Measurements from ENCODE around the gene DENND11. TPM values are rescaled to one million over a fixed set of nuclear protein-coding genes. Genes with fewer than 3 reads are reported as not detected.

DENND11 gene
- total and polyA plus RNA-seq, 2 donors (not counting 1 experiment from before 2014, with no cell fraction given) = 26.4 to 79.5 TPM

- 97% methylated on average over 6 of the region's 7 CpGs for WGBS (ENCODE audit: insufficient coverage)
These were observed 30.1 kb downstream of the DENND11 start for GRCh38 chr7:141671705-141672496.

More at GRCh38 chr7:141671705-141672496, 30.1 kb downstream of the DENND11 start:
- Histone ChIP-seq H3K4me3 (ENCODE audit: control extremely low read depth in 1 of 5, extremely low read depth in 1 of 5, insufficient read depth in 1 of 5, low read depth in 2 of 5, low read length in 4 of 5) (no peak overlapping the region), H3K27ac (ENCODE audit: low read length in 2 of 2) (no peak overlapping the region), H3K4me2 (replicated peaks; ENCODE audit: low read depth, low read length, poor library complexity, severe bottlenecking) (no peak overlapping the region), H2AFZ (ENCODE audit: insufficient read depth, low read depth, low read length, poor library complexity, severe bottlenecking) (no peak overlapping the region), H3K9me3 (ENCODE audit: control extremely low read depth in 1 of 3, control insufficient read depth in 2 of 3, insufficient read depth in 1 of 3, low read length in 2 of 3) (no peaks in the 10 kb centered on the region), H3K4me1 (ENCODE audit: control insufficient read depth in 2 of 2, insufficient read depth in 2 of 2, low read length in 2 of 2) (no peaks in the 10 kb centered on the region), H4K20me1 (ENCODE audit: control insufficient read depth, insufficient read depth, low read length, poor library complexity, severe bottlenecking) (no peaks in the 10 kb centered on the region), H3K36me3 (replicated peaks in 1 of 2; ENCODE audit: control extremely low read depth in 1 of 2, control insufficient read depth in 1 of 2, extremely low read depth in 1 of 2, insufficient read depth in 2 of 2, low read length in 1 of 2) (peaks cover 6 to 41% of the 10 kb centered on the region in 2 experiments), H3K9ac (ENCODE audit: low read length) (no peak overlapping the region), H3K79me2 (ENCODE audit: control insufficient read depth, insufficient read depth, low read length) (no peaks in the 10 kb centered on the region), H3K27me3 (replicated peaks in 1 of 4; ENCODE audit: control extremely low read depth in 1 of 4, control insufficient read depth in 3 of 4, insufficient read depth in 4 of 4, low read length in 3 of 4) (no peaks in the 10 kb centered on the region)
- no peak for TF ChIP-seq CTCF (IDR thresholded peaks at IDR 0.05)
- no peak for TF ChIP-seq EZH2 (IDR thresholded peaks at IDR 0.05; ENCODE audit: borderline replicate concordance, insufficient read depth, low read depth, low read length, poor library complexity, severe bottlenecking)
- DNase-seq = no peak
- POLR2A ChIA-PET = no interaction called here
- Mint-ChIP-seq H3K4me1 (peaks cover 15% of the 10 kb centered on the region), H3K27ac (no peak overlapping the region), H3K4me3 (no peak overlapping the region), H3K27me3 (no peaks in the 10 kb centered on the region), H3K9me3 (ENCODE audit: insufficient read depth) (no peaks in the 10 kb centered on the region)
- intact Hi-C loops (cut with micrococcal nuclease) = no loop called here
- CTCF ChIA-PET = no interaction called here
- no peak for ATAC-seq (ENCODE audit: low read depth)
